HG03558 (cell line): ENCODE results near the gene MYH14.

Experiments used
- ATAC-seq: cut with Tn5 transposase; IDR thresholded peaks from one replicate; pipeline ENCODE4 v1.9.1; 2021; ENCODE audit warnings: moderate number of reproducible peaks; ENCODE audit not compliant: unreplicated experiment; ENCODE audit errors: extremely low read depth

MYH14 gene

DNA sequence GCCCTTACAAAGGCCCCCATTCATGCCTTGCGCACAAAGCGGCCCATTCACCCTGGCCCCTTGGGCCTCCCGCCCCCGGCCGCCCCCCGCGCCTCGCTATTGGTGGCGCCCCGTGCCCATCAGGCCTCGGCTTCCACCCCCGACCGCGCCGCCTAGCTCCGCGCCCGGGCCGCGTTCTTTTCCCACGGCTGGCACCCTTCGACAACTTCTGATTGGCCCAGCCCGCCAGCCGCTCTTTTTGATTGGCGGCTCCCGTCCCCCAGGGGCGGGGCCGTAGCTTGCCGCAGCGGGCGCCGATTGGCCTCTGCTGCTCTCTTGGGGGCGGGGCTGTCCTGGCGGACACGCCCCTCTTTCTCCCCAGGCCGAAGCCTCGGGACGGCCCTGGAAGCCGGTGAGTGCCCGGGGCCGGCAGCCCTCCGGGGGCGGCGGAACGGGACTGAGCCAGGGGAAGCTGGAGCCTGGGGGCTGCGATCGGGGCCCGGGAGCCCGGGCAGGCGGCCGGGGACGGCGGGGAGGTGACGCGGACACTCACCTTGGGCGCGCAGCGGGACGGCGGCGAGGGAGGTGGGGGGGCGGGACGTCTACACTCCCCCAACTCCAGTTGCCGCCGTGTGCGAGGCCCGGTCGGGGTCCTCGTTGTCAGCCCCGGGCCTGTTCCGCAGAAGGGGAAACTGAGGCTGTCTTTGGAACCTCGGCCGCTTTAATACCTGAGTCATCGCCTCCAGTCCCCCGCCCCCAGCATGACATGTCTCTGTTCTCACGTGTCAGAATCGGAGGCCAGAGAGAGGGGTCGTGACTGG lies at the start of gene MYH14:
Gene MYH14 (plus strand): TSS at position 342 of the 800 bp plus-strand sequence. CDS start 6,744 bp downstream, outside the sequence.
- no peak for ATAC-seq

DNA sequence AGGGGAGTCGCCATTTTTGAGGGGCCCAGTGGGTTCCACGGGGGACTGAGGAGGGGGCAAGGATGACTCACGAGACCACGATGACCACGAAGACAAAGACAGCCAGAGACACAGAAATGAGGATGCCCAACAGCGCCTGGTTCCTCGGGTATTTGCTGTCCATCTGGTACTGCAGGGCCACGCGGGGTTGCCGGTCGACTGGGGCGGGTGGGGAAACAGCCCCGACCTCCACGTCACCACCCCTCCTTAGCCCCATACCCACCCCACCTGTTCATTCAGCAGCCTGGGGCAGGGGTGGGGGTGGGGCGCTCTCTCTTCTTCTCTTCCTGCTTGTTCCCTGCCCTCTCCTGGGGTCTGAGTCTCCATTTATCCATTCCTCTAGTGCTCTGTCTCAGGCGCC lies 48.9 kb upstream of the MYH14 start:
- ATAC-seq = no peak

DNA sequence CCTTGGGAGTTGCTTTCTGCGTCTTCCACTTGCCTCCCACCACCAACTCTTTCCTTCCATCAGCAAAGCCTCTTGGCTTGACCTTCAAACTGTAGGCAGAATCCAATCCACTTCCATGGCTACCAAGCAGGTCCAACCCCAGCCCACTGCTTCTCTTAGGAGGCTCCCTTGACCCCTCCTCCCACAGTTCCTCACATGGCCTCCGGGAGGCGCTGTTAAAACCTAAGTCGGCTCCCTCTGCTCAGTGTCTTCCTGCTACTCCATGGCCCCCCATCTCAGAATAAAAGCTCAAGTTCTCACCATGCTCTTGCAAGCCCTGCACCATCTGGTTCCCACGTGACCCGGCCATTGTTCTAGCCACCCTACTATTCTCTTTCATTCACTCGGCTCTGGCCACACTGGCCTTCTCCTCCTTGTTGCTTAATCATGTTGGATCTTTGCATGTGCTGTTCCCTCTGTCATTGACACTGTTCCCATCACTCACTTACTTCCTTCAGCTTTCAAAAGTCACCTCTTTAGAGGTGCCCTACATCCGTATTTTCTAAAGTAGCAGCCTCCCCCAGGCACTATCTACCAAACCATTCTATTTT lies 47.8 kb upstream of the MYH14 start:
- no peak for ATAC-seq

DNA sequence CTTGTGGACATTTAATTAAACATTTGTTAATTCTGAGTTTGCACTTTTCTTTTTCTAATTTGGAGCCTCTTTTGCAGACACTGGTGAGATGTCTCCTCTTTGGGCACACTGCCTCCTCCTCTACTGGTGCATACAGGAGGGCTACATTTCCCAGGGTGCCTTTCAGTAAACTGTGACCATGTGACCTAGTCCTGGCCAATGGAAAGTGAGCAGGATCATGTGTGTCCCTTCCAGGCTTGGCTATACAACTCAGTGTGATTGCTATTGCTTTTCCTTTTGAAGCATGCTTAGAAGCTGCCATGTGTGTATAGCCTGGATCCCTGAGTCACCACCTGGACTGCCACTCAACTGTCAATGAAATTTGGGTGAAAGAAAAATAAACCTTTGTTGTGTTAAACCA lies 44.8 kb upstream of the MYH14 start:
- no peak for ATAC-seq

DNA sequence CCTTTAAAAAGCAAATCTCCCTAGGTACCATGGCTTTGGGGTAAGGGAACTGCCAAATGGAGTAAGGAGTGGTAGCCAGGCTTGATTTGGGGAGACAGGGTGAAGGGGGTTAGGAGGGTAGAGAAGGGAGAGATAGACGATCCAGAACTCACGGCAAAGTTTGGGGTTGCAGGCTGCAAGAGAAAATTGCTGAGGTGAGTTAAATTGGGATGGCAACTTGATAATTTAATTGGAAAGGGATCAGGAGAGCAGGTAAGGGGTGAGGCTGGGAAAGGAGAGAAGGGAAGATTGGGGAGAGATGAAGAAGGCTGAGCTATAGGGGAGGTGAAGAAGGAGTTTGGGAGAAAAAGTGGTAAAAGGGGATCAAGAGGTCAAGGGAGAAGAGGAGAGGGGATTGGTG lies 44.3 kb upstream of the MYH14 start:
- no peak for ATAC-seq

DNA sequence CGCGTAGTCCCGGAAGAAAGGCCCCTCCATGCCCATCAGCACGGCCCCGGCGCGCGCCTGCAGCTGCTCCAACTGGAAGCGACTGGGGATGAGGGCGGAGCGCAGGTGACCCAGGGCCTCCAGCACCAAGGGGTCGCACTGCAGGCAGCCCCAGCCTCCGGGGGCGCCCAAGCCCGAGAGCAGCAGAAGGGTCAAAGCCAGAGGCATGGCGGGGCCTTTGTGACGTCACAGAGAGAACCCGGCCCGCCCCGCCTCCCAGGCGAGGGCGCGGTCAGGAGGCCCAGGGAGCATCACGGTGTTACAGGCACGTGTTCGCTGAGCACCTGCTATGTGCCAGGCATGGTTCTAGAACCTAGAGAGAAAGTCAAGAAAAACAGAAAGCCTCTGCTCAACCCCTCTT lies 40.4 kb upstream of the MYH14 start, which contains the start of gene IZUMO2:
Gene IZUMO2 (minus strand): TSS at position 294 of the 400 bp plus-strand sequence. CDS start 87 bp downstream, at position 207.
- no peak for ATAC-seq

DNA sequence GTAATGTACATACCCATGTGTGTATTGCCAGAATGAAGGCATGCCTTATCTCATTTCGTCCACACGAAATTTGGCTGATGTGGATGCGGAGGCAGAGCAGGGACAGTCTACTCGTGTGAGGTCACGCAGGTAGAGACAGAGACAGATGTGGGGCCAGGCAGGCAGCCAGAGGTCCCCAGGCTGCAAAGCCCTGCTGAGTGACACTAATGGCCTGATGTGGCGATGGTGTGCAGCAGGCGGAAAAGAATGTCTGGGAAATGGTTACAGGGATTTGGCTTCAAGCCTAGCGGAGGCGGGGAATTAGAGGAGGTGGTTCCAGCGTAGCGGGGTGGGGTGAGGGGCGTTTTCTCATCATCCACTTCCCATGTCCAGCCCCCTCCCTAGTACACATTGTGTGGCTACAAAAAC lies 36.1 kb upstream of the MYH14 start:
- no peak for ATAC-seq

DNA sequence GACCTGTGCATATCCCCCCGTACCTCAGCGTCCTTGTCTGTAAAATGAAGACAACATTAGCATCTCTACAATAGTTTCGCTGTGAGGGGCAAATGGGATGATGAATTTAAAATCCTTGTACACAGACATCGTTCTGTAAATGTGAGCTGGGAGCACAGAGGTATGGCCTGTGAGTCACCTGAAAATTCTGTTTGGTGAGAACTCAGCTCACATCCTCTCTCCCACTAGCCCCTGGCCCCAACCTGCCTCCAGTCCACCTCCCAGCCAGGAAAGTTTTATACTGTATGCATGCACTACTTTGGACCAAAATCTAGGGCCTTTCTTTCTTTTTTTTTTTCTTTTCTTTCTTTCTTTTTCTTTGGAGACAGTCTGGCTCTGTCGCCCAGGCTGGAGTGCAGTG lies 31.7 kb upstream of the MYH14 start:
- ATAC-seq = no peak

DNA sequence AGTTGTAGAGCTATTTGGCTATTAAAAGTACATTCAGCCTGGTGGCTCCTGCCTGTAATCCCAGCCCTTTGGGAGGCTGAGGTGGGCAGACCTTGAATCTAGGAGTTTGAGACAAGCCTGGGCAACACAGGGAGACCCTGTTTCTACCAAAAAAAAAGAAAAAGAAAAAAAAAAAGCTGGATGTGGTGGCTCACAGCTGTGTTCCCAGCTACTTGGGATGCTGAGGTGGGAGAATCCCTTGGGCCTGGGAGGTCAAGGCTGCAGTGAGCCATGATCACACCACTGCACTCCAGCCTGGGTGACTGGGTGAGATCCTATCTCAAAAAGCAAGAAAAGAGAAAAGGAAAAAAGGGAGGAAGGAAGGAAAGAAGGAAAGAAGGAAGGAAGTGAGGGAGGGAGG lies 30.7 kb upstream of the MYH14 start:
- ATAC-seq = no peak

DNA sequence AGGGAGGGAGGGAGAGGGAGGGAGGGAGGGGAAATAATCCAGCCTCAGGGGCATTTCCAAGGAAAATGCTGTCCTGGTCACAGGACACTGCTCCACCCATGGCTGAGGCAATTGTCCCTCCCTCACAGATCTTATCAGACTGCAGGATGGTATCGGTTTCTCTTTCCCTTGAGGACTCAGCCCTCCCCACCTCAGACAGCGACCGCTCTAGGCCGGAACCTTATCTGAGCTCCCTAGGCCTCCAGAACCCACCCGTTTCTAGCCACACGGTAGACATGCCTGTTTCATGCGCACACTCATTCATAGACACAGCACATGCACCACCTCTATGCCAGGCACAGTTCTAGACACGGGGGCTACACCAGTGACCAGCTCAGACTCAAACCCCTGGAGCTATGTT lies 30.3 kb upstream of the MYH14 start:
- no peak for ATAC-seq

DNA sequence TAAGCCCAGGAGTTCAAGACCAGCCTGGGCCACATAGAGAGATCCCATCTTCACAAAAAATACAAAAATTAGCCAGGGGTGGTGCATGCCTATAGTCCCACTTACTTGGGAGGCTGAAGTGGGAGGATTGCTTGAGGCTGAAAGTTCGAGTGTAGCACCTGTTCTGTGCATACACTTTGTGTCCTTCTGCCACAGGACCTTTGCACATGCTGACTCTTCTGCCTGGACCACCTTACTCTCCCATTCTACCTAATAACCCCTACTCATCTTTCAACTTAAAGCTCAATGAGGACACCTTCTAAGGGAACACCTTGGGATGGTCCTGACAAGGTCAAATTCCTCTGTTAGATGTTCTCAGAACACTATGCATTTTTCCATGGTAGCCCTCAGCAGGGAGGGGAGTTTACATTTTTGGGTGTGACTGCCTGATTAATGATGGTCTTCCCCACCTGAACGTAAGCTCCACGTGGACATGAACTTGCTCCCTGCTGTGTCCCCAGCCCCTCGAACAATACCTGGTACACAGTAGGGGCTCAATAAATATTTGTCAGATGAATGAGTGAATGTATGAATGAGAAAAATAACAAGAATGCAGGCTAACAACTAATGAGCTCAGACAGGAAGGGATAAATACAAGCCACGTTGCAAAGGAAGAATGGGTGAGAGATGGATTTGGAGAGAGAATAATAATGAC lies 29.2 kb upstream of the MYH14 start:
- no peak for ATAC-seq

DNA sequence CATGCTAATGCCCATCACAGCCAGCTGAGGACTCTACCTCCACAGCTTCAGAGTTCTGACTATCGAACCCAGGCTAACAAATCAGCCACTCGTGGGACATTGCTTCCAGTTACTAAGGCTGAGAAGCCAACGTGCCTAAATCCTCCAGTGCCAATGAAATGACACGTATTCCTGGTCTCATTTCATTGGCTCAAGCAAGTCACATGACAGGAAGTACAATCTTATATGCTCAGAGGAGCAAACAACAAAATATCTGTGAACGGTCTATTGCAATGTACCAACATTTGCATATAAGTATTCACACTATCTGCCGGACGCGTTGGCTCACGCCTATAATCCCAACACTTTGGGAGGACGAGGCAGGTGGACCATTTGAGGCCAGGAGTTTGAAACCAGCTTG lies 27.5 kb upstream of the MYH14 start:
- no peak for ATAC-seq

DNA sequence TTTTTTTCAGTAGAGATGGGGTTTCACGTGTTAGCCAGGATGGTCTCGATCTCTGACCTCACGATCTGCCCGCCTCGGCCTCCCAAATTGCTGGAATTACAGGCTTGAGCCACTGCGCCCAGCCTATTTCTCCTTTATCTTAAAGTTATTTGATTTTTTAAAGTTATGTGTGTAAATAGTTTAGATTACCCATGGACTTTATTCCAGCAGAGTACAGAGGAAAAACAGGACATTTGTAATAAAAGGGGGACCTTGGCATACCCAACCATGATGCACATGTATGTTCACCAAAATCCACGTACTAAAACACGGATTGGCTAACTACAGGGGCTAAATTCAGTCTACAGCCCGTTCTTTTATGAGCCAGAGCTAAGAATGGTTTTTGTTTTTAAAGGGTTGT lies 26.6 kb upstream of the MYH14 start:
- ATAC-seq = no peak

DNA sequence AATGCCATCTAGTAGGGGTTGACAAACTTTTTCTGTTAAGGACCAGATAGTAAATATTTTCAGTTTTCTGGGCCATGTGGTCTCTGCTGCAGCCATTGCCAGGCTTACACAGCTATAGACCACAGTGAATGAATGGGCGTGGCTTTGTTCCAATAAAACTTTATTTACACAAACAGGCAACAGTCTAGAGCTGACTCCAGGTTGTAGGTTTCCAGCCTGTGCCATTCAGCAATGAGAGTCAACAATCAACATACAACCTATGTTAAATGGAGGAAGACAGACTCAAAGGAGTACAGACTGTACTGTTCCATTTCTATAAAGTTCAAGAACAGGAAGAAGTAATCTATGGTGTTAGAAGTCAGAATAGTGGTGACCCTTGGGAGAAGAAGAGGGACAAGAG lies 25.1 kb upstream of the MYH14 start:
- ATAC-seq = no peak

DNA sequence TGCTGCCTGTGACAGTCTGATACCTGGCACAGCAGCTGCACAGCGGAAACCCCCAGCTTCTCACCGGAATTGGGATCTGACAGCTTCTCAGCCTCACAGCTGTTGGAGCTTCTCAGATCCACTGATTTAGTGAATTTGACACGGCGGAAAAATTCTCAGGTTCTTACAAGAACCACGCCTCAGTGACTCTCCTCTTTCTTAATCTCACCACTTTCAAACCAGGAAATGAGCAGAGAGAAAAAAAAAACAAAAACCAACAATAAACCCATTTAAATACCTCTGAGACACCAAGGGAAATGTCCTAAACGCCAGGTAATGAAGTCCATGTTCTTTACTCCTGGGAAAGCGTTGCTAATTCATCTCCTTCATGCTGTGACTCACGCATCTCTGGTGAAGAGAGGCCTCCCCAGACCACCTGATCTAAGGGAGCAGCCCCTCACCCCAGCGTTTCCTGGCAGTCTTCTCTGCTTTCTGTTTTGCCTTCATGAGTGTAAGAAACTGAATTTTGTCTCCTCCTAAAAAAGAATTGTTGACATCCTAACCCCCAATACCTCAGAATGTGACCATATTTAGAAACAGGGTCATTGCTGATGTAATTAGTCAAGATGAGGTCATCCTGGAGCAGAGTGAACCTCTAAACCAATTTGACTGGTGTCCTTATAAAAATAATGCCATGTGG lies 24.4 kb upstream of the MYH14 start:
- no peak for ATAC-seq

DNA sequence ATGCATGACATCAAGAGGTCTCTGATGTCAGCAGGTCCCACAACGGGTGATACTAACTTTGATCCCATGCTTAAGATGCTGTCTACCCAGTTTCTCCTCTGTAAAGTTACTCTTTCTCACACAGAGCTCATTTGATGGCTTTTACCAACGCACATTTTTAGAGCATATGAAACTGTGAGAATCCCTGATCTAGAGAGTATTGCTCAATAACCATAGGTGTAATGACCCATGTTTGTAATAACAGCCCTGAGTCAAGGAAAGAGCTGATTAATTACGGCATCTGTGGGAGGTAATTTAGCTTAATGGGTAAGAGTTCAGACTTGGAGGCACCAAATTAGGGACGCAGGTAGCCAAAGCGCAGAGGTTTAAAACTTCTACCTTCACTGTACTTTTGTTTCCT lies 22.3 kb upstream of the MYH14 start:
- ATAC-seq = no peak

DNA sequence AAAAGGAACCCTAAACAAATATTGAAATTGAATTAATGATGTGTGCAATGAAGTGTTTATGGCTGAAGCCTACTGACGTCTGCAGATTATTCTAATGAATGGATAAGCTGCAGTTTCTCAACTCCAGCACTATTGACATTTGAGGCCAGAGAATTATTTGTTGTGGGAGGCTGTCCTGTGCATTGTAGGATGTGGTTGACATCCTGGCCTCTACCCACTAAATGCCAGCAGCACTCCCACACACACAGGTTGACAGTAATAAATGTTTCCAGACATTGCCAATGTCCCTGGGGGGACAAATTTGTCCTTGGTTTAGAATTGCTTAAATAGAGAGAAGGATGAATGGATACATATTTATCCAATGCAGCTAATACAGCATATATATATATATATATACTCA lies 19.2 kb upstream of the MYH14 start:
- no peak for ATAC-seq

DNA sequence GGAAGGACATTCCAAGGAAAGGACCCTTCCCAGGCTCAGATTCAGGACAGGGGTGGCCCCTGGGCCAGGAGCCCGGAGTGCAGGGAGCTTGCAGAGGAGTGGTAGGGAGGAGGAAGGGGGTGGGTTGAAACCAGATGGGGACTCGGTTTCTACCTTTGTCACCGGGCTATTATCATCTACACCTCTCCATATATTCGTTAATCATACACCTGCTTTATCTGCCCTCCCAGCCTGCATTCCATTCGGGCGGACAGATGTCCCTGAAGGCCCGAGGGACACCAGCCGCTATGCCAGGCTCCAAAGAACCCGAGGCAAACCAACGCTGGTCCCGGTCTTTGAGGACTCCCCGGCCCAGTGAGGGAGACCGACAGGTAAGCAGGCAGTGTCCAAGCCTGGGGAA lies 15.5 kb upstream of the MYH14 start:
- ATAC-seq = no peak

DNA sequence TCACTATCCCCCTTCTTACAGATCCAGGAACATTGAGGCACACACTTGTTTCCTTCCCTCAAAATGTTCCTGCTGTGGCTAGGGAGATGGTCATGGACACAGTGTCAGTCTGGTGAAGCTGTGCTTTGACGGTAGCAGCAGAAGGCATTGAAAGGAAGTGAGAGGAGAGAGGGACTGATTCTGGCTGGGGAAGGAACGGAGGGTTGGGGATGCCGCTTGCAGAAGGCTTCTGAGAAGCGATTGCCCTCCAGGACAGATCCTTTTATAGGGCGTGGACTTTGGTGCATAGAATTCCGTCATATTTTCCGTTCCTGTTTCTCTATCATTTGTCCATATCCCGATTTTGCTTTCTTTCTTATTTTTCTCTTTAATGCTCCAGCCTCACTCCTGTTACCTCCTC lies 14.1 kb upstream of the MYH14 start:
- ATAC-seq = no peak

DNA sequence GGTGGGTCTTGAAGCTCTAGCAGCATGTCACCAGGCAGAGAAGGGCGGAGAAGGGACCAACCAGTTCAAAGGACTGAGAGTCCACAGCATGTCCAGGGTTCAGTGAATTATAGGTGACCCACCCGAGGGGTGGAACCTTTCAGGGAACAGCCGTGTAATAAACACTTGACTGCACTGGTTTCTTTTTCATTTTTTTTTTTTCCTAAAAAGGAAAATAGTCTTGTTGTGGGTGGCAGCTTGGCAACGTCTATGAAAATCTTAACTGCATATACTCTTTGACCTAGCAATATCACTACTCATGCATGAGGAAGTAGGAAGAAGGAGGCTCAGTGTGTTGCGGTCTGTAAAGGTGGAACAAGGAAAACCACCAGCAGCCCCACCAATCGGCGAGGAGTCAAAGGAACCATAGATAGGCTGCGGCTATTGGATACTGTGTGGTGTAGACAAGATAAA lies 13.0 kb upstream of the MYH14 start:
- ATAC-seq = no peak

DNA sequence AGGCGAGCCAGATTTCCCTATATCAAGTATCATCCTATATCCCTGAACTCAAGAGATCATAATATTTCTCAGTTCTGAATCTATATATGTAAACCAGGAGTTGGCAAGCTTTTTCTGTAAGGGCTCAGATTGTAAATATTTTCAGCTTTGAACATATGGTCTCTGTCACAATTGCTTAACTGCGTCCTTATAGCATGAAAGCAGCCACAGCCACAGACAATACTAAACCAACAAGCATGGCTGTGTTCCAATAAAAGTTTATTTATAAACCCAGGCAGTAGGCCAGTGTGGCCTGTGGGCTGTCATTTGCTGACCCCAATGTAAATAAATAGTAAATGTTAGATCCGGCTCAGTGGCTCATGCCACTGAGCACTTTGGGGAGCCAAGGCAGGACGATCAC lies 12.2 kb upstream of the MYH14 start:
- ATAC-seq = no peak
